GM12878 (cell line): Measurements from ENCODE around the gene PDX1. TPM values are rescaled to one million over a fixed set of nuclear protein-coding genes. Genes with fewer than 3 reads are reported as not detected.

Experiments
- ATAC-seq: fragments of 200-7000 bp; cut with Tn5 transposase; 3 replicates; pipeline ENCODE4 v1.9.1; 2020; ENCODE audit warnings: mild to moderate bottlenecking, moderate library complexity
- BruUV-seq: library from RNA; stranded (reverse); fragments of 400-500 nt; replicated peaks from 2 replicates; lab custom pipeline; 2021; lab: Mats Ljungman, UMichigan
- CTCF ChIA-PET: fragments of 300-600 bp; sonication (Branson Sonifier 250); formaldehyde crosslinking; extraction: SDS; loops from one replicate; lab custom pipeline; 2021; ENCODE audit warnings: inconsistent platforms; lab: Yijun Ruan, JAX
- POLR2A ChIA-PET: fragments of 350-600 bp; formaldehyde crosslinking; extraction: SDS; loops from one replicate; lab custom pipeline; 2021; ENCODE audit warnings: inconsistent platforms; lab: Charles Lee
- RAD21 ChIA-PET: fragments of 300-600 bp; sonication (Branson Sonifier 250); formaldehyde crosslinking; loops from one replicate; lab custom pipeline; 2023; ENCODE audit warnings: antibody characterized with exemption; ENCODE audit not compliant: unreplicated experiment; lab: Charles Lee
- SMC1A ChIA-PET: fragments of 300-600 bp; sonication (Branson Sonifier 250); formaldehyde crosslinking; loops from one replicate; lab custom pipeline; 2023; ENCODE audit not compliant: unreplicated experiment, uncharacterized antibody; lab: Charles Lee
- DNase-seq: peaks from one replicate; pipeline ENCODE4 v3.0.0-alpha.2; 2011; ENCODE audit warnings: low read depth, low spot score
- FAIRE-seq: peaks from 3 replicates; lab custom pipeline; 2011; peaks lifted over from hg19 to GRCh38; lab: Jason Lieb, UNC
- H2AFZ ChIP-seq: 2 replicates; pipeline ENCODE4 v1.6.0; 2011; ENCODE audit warnings: low read depth, low read length, control low read depth; ENCODE audit not compliant: control insufficient read depth
- H3K27ac ChIP-seq: 2 replicates; pipeline ENCODE4 v1.5.1; 2011; ENCODE audit warnings: control low read depth; ENCODE audit not compliant: control insufficient read depth, insufficient read depth
- H3K27me3 ChIP-seq, 2 experiments: replicated peaks in 1 of 2; 2 replicates each; pipeline versions ENCODE4 v1.6.0 to v1.6.1; 2011; ENCODE audit warnings: low read length in 1 of 2; ENCODE audit not compliant: control insufficient read depth in 2 of 2, insufficient read depth in 2 of 2
- H3K36me3 ChIP-seq, 2 experiments: 2 replicates each; pipeline ENCODE4 v1.5.1; 2011; ENCODE audit warnings: low read length in 1 of 2; ENCODE audit not compliant: control insufficient read depth in 2 of 2, insufficient read depth in 2 of 2
- H3K4me1 ChIP-seq: 2 replicates; pipeline ENCODE4 v1.6.1; 2011; ENCODE audit warnings: mild to moderate bottlenecking, low read length, moderate library complexity, mixed read lengths; ENCODE audit not compliant: control insufficient read depth, insufficient read depth
- H3K4me2 ChIP-seq: 2 replicates; pipeline ENCODE4 v1.6.0; 2011; ENCODE audit warnings: control low read depth; ENCODE audit not compliant: control insufficient read depth, insufficient read depth
- H3K4me3 ChIP-seq: fragments of 200-600 bp; sonication (generic); 2 replicates; pipeline ENCODE4 v1.5.1; 2016
- H3K79me2 ChIP-seq: 2 replicates; pipeline ENCODE4 v1.6.0; 2011; ENCODE audit warnings: low read length; ENCODE audit not compliant: control insufficient read depth, insufficient read depth
- H3K9ac ChIP-seq: 2 replicates; pipeline ENCODE4 v1.8.0; 2011; ENCODE audit warnings: low read length, control low read depth, mixed read lengths; ENCODE audit not compliant: control insufficient read depth, insufficient read depth
- H3K9me3 ChIP-seq: replicated peaks from 3 replicates; pipeline ENCODE4 v1.5.1; 2011; ENCODE audit warnings: mild to moderate bottlenecking, low read length; ENCODE audit not compliant: control insufficient read depth, insufficient read depth
- H4K20me1 ChIP-seq: 2 replicates; pipeline ENCODE4 v1.6.0; 2011; ENCODE audit not compliant: control insufficient read depth, insufficient read depth
- ATF7 ChIP-seq: fragments of 450-650 bp; IDR thresholded peaks from 2 replicates; pipeline ENCODE4 v1.6.1; 2016; ENCODE audit warnings: low read depth, mild to moderate bottlenecking
- ETV6 ChIP-seq, 2 experiments: fragments of 450-650 bp in 1 of 2; IDR thresholded peaks in 1 of 2; conservative IDR thresholded peaks in 1 of 2; 2 replicates each; pipeline ENCODE4 v1.6.1; 2014; ENCODE audit warnings: antibody characterized with exemption in 1 of 2, borderline replicate concordance in 1 of 2, low read depth in 1 of 2, mild to moderate bottlenecking in 1 of 2, moderate library complexity in 1 of 2
- KDM1A ChIP-seq: fragments of 200-600 bp; sonication (generic); IDR thresholded peaks from 2 replicates; pipeline ENCODE4 v1.6.1; 2016; ENCODE audit warnings: borderline replicate concordance
- MTA3 ChIP-seq: IDR thresholded peaks from 2 replicates; pipeline ENCODE4 v1.6.1; 2012; ENCODE audit warnings: low read length, inconsistent platforms, borderline replicate concordance
- MXI1 ChIP-seq: fragments of 150-350 bp; IDR thresholded peaks from 2 replicates; pipeline ENCODE4 v1.6.1; 2011; ENCODE audit warnings: low read depth, mild to moderate bottlenecking, inconsistent platforms, low read length, improper control_type of control experiment
- NR2F1 ChIP-seq: fragments of 450-650 bp; conservative IDR thresholded peaks from 2 replicates; pipeline ENCODE4 v1.6.1; 2017; ENCODE audit warnings: mild to moderate bottlenecking
- POLR2A ChIP-seq: IDR thresholded peaks from 2 replicates; pipeline ENCODE4 v1.6.1; 2011; ENCODE audit warnings: low read depth, mild to moderate bottlenecking, low read length
- RAD21 ChIP-seq: IDR thresholded peaks from 2 replicates; pipeline ENCODE4 v1.6.1; 2011; ENCODE audit warnings: mild to moderate bottlenecking, low read depth, low read length, moderate library complexity; ENCODE audit not compliant: insufficient read depth
- RFX5 ChIP-seq: IDR thresholded peaks from 2 replicates; pipeline ENCODE4 v1.6.1; 2011; ENCODE audit warnings: low read depth, low read length, improper control_type of control experiment
- SIX5 ChIP-seq: IDR thresholded peaks from 2 replicates; pipeline ENCODE4 v1.6.1; 2011; ENCODE audit warnings: mild to moderate bottlenecking, low read depth, low read length, moderate library complexity; ENCODE audit not compliant: severe bottlenecking
- SRF ChIP-seq, 2 experiments: IDR thresholded peaks; 2 replicates each; pipeline ENCODE4 v1.6.1; 2011; ENCODE audit warnings: low read depth in 2 of 2, low read length in 2 of 2, mild to moderate bottlenecking in 1 of 2, moderate library complexity in 1 of 2
- TBL1XR1 ChIP-seq: IDR thresholded peaks from 2 replicates; pipeline ENCODE4 v1.6.1; 2012; ENCODE audit warnings: low read depth, low read length, improper control_type of control experiment
- TCF7 ChIP-seq: IDR thresholded peaks from 2 replicates; pipeline ENCODE4 v1.6.1; 2014; ENCODE audit warnings: antibody characterized with exemption, borderline replicate concordance
- YY1 ChIP-seq: IDR thresholded peaks from 2 replicates; pipeline ENCODE4 v1.6.1; 2011; ENCODE audit warnings: low read depth, mild to moderate bottlenecking, low read length
- WGBS: methylation state at CpG from one replicate; pipeline ENCODE4 v1.1.6; 2016; ENCODE audit warnings: low lambda C conversion rate; ENCODE audit not compliant: insufficient replicate concordance, insufficient coverage; ENCODE audit errors: missing lambda C conversion rate; 5-methylcytosine and 5-hydroxymethylcytosine counted together
- in situ Hi-C: fragments of 300-500 bp; cut with MboI; formaldehyde crosslinking; loops from 9 replicates; pipeline ENCODE4 v1.14.3; 2018; ENCODE audit warnings: mixed read lengths
- intact Hi-C: fragments of 100-400 bp; cut with micrococcal nuclease; formaldehyde crosslinking; loops from one replicate; pipeline ENCODE4 v1.14.2; 2022; ENCODE audit not compliant: unreplicated experiment
- polyA plus RNA-seq, 11 experiments: library from polyadenylated mRNA; depleted of rRNA in 4 of 11; unstranded in 6 of 11; stranded (reverse) in 5 of 11; fragments of >200 nt; fragmentation: Nextera tagmentation in 4 of 11; fragmentation: Illumina TruSeq in 1 of 11; extraction: Ambion mirVana in 4 of 11; extraction: Trizol in 1 of 11; gene quantifications; 1 replicate in 1 of 11; 2 replicates in 10 of 11; pipeline versions ENCODE4 v1.2.1 to v1.2.3, GENCODE V29; 2011 to 2016; ENCODE audit warnings: inconsistent platforms in 2 of 11, missing spikeins in 2 of 11, low read depth in 1 of 11
- total RNA-seq, 4 experiments: library from RNA; depleted of rRNA in 3 of 4; stranded (reverse); fragments of >200 nt in 3 of 4; fragmentation: Illumina TruSeq in 1 of 4; extraction: Trizol in 1 of 4; gene quantifications; 2 replicates each; pipeline versions ENCODE4 v1.2.1 to v1.2.3, GENCODE V29; 2013 to 2021
- TF ChIP-seq, protein P1 (sequence below): fragments of 450-650 bp; formaldehyde crosslinking; IDR thresholded peaks from 2 replicates; pipeline ENCODE4 v1.5.0; 2022; ENCODE audit warnings: mild to moderate bottlenecking, missing genetic modification characterization
- TF ChIP-seq, protein P2 (sequence below): fragments of 150-350 bp; IDR thresholded peaks from 2 replicates; pipeline ENCODE4 v1.6.1; 2014; ENCODE audit warnings: mild to moderate bottlenecking, low read depth, low read length

The PDX1 gene
- total and polyA plus RNA-seq, 10 of the 15 experiments (the other 5 are each of a cell fraction or from before 2014, with no cell fraction given) = 0.02 to 0.03 TPM; not detected in 8

DNA sequence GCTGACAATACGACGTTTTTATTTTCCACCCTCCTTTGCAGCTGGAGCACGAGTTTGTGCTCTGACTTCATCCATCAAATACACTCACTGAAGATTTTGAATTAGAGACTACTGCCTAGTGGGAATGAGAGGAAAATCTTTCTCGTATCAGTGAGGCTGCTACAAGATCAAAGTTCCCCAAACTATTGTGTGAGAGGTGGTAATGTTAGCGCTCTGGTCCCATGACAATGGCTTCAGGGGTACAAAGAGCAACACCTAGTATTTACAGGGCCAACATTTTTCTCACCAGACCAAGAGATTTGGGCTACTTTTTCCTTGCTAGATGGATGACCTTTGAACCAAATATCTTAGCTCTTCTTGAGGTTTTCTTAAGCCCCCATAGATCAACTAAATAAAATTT, 30.3 kb upstream of the PDX1 start:
- H3K79me2 ChIP-seq = no peaks in the 10 kb centered on the region
- SMC1A ChIA-PET = interaction anchor here (1.1 to 1.6 kb wide), 2 partner anchors 20 to 27 kb away, joined by 4 read pairs; no protein-coding TSS in a partner anchor
- RAD21 ChIA-PET = interaction anchor here (1.5 kb wide), 1 partner anchor 23 kb away, joined by 3 read pairs; no protein-coding TSS in a partner anchor
- no peak overlapping the region for H3K4me2 ChIP-seq
- H3K27me3 ChIP-seq = peaks cover 0 to 2% of the 10 kb centered on the region in 2 experiments; a peak in 1 of 4 replicates
- in situ Hi-C loops = no loop called here
- H3K9me3 ChIP-seq = no peaks in the 10 kb centered on the region
- no TSS peak for BruUV-seq
- H3K4me1 ChIP-seq = no peaks in the 10 kb centered on the region
- POLR2A ChIA-PET = no interaction called here
- H3K36me3 ChIP-seq = no peaks in the 10 kb centered on the region
- ATAC-seq = no peak
- H3K27ac ChIP-seq = no peak overlapping the region
- intact Hi-C loops = no loop called here
- TF ChIP-seq, protein P1, sequence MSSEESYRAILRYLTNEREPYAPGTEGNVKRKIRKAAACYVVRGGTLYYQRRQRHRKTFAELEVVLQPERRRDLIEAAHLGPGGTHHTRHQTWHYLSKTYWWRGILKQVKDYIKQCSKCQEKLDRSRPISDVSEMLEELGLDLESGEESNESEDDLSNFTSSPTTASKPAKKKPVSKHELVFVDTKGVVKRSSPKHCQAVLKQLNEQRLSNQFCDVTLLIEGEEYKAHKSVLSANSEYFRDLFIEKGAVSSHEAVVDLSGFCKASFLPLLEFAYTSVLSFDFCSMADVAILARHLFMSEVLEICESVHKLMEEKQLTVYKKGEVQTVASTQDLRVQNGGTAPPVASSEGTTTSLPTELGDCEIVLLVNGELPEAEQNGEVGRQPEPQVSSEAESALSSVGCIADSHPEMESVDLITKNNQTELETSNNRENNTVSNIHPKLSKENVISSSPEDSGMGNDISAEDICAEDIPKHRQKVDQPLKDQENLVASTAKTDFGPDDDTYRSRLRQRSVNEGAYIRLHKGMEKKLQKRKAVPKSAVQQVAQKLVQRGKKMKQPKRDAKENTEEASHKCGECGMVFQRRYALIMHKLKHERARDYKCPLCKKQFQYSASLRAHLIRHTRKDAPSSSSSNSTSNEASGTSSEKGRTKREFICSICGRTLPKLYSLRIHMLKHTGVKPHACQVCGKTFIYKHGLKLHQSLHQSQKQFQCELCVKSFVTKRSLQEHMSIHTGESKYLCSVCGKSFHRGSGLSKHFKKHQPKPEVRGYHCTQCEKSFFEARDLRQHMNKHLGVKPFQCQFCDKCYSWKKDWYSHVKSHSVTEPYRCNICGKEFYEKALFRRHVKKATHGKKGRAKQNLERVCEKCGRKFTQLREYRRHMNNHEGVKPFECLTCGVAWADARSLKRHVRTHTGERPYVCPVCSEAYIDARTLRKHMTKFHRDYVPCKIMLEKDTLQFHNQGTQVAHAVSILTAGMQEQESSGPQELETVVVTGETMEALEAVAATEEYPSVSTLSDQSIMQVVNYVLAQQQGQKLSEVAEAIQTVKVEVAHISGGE (CRISPR knock-in tag) = no peak
- TF ChIP-seq YY1 = no peak
- TF ChIP-seq POLR2A = no peak
- TF ChIP-seq MTA3 = no peak
- TF ChIP-seq ATF7 = no peak
- TF ChIP-seq ETV6 (conservative IDR thresholded peaks at IDR 0.05 in 1 of 2, IDR thresholded peaks at IDR 0.05 in 1 of 2; ENCODE audit: borderline replicate concordance in 1 of 2, low read depth in 1 of 2) = no peak
- TF ChIP-seq, protein P2, sequence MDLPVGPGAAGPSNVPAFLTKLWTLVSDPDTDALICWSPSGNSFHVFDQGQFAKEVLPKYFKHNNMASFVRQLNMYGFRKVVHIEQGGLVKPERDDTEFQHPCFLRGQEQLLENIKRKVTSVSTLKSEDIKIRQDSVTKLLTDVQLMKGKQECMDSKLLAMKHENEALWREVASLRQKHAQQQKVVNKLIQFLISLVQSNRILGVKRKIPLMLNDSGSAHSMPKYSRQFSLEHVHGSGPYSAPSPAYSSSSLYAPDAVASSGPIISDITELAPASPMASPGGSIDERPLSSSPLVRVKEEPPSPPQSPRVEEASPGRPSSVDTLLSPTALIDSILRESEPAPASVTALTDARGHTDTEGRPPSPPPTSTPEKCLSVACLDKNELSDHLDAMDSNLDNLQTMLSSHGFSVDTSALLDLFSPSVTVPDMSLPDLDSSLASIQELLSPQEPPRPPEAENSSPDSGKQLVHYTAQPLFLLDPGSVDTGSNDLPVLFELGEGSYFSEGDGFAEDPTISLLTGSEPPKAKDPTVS = no peak
- TF ChIP-seq SIX5 = no peak
- TF ChIP-seq RAD21 = no peak
- no peak for TF ChIP-seq NR2F1
- no peak for TF ChIP-seq KDM1A
- no peak for TF ChIP-seq MXI1
- TF ChIP-seq RFX5 = no peak
- no peak for TF ChIP-seq SRF (IDR thresholded peaks at IDR 0.05; ENCODE audit: low read depth in 2 of 2, low read length in 2 of 2)
- TF ChIP-seq TCF7 = no peak
- no peak for TF ChIP-seq TBL1XR1
- H3K9ac ChIP-seq = no peak overlapping the region
- FAIRE-seq = no peak
- H3K4me3 ChIP-seq = no peak overlapping the region
- 28% methylated on average over 5 of the region's 5 CpGs for WGBS
- CTCF ChIA-PET = interaction anchor here (1.2 kb wide), 1 partner anchor 59 kb away, joined by 3 read pairs; no protein-coding TSS in a partner anchor
- no peaks in the 10 kb centered on the region for H4K20me1 ChIP-seq
- H2AFZ ChIP-seq = no peak overlapping the region
- no peak for DNase-seq
